GM23248 (cell line): ENCODE data around the gene EN1. TPM values are rescaled to one million over a fixed set of nuclear protein-coding genes. Genes with fewer than 3 reads are reported as not detected.

Experiments used
- DNase-seq: peaks from one replicate; pipeline ENCODE4 v3.0.0-alpha.2; 2015
- H2AFZ ChIP-seq: fragments of 200-600 bp; sonication (generic); 2 replicates; pipeline ENCODE4 v1.6.1; 2016; ENCODE audit warnings: antibody characterized with exemption
- H3F3A ChIP-seq: fragments of 200-600 bp; sonication (generic); 2 replicates; pipeline ENCODE4 v1.6.1; 2016; ENCODE audit warnings: mild to moderate bottlenecking, antibody characterized with exemption, mixed run types; ENCODE audit not compliant: insufficient read depth
- H3K27ac ChIP-seq: fragments of 200-600 bp; sonication (generic); 2 replicates; pipeline ENCODE4 v1.5.1; 2016; ENCODE audit warnings: mild to moderate bottlenecking
- H3K27me3 ChIP-seq: fragments of 200-600 bp; sonication (generic); replicated peaks from 2 replicates; pipeline ENCODE4 v1.6.1; 2016; ENCODE audit warnings: mild to moderate bottlenecking; ENCODE audit not compliant: insufficient read depth
- H3K36me3 ChIP-seq: fragments of 200-600 bp; sonication (generic); 2 replicates; pipeline ENCODE4 v1.6.1; 2016; ENCODE audit warnings: low read depth, mild to moderate bottlenecking
- H3K4me1 ChIP-seq: fragments of 200-600 bp; sonication (generic); 2 replicates; pipeline ENCODE4 v1.6.1; 2016; ENCODE audit warnings: mild to moderate bottlenecking; ENCODE audit not compliant: insufficient read depth
- H3K4me2 ChIP-seq: fragments of 200-600 bp; sonication (generic); one replicate; pipeline ENCODE4 v1.6.1; 2016; ENCODE audit warnings: mild to moderate bottlenecking; ENCODE audit not compliant: unreplicated experiment
- H3K4me3 ChIP-seq: fragments of 200-600 bp; sonication (generic); 2 replicates; pipeline ENCODE4 v1.5.1; 2016; ENCODE audit warnings: mild to moderate bottlenecking
- H3K79me2 ChIP-seq: fragments of 200-600 bp; sonication (generic); 2 replicates; pipeline ENCODE4 v1.6.1; 2016; ENCODE audit warnings: mild to moderate bottlenecking; ENCODE audit not compliant: insufficient read depth
- H3K9ac ChIP-seq: fragments of 200-600 bp; sonication (generic); 2 replicates; pipeline ENCODE4 v1.6.1; 2016; ENCODE audit warnings: mild to moderate bottlenecking
- H3K9me2 ChIP-seq: fragments of 200-600 bp; sonication (generic); 2 replicates; pipeline ENCODE4 v1.6.1; 2016; ENCODE audit warnings: mixed run types, mild to moderate bottlenecking, moderate library complexity; ENCODE audit not compliant: insufficient read depth
- H3K9me3 ChIP-seq: fragments of 200-600 bp; sonication (generic); one replicate; pipeline ENCODE4 v1.6.1; 2017; ENCODE audit warnings: low read depth
- H4K20me1 ChIP-seq: fragments of 200-600 bp; sonication (generic); 2 replicates; pipeline ENCODE4 v1.6.0; 2016; ENCODE audit not compliant: insufficient read depth
- EZH2 ChIP-seq: fragments of 200-600 bp; sonication (generic); IDR thresholded peaks from 2 replicates; pipeline ENCODE4 v1.6.1; 2018; ENCODE audit warnings: antibody characterized with exemption, mild to moderate bottlenecking; ENCODE audit not compliant: insufficient read depth, poor library complexity, severe bottlenecking
- EZH2phosphoT487 ChIP-seq: fragments of 200-600 bp; sonication (generic); IDR thresholded peaks from 2 replicates; pipeline ENCODE4 v1.6.1; 2018; ENCODE audit warnings: antibody characterized with exemption, moderate library complexity, mild to moderate bottlenecking, low read depth; ENCODE audit not compliant: insufficient read depth
- WGBS, 2 experiments: methylation state at CpG; one replicate each; pipeline ENCODE4 v1.1.6; 2015 to 2017; ENCODE audit warnings: low lambda C conversion rate in 2 of 2, low coverage in 1 of 2; ENCODE audit errors: missing lambda C conversion rate in 2 of 2; 5-methylcytosine and 5-hydroxymethylcytosine counted together
- in situ Hi-C: fragments of 300-500 bp; cut with MboI; formaldehyde crosslinking; loops from 2 replicates; pipeline ENCODE4 v1.15.0; 2020
- polyA plus RNA-seq: library from polyadenylated mRNA; unstranded; fragments of >200 nt; fragmentation: Nextera tagmentation; extraction: Ambion mirVana; gene quantifications from 2 replicates; pipeline ENCODE4 v1.2.1, GENCODE V29; 2016
- total RNA-seq: library from RNA; depleted of rRNA; stranded (reverse); fragments of >200 nt; shearing (Covaris generic); gene quantifications from 2 replicates; pipeline ENCODE4 v1.2.3, GENCODE V29; 2014

Gene EN1
- total and polyA plus RNA-seq, 2 experiments from 2014 or later: 4.1 to 9.1 TPM

- H3K79me2 ChIP-seq: no peaks in the 10 kb centered on the region
- H3K9me2 ChIP-seq: no peaks in the 10 kb centered on the region
- no peaks in the 10 kb centered on the region for H3K36me3 ChIP-seq
- no peaks in the 10 kb centered on the region for H3K9me3 ChIP-seq
- H3K4me2 ChIP-seq: peak overlapping the region; percentile 92
- H3K9ac ChIP-seq: peak overlapping the region; percentile 80
- 0 out of 2 replicates have a peak overlapping the region, but pooled peaks have one; percentile 15 for H3K27ac ChIP-seq
- TF ChIP-seq EZH2: no peak
- no peak for TF ChIP-seq EZH2phosphoT487
- WGBS, 2 experiments: 7 to 8% methylated on average over 16 of the region's 16 CpGs
- DNase-seq: peak; percentile 51
- H2AFZ ChIP-seq: peak overlapping the region; percentile 98
- H3F3A ChIP-seq: peaks cover 5% of the 10 kb centered on the region; the same call in 1 of the 2 replicates
- H3K27me3 ChIP-seq: no peaks in the 10 kb centered on the region
- H4K20me1 ChIP-seq: no peaks in the 10 kb centered on the region
- H3K4me1 ChIP-seq: peaks cover 28% of the 10 kb centered on the region
- in situ Hi-C loops: no loop called here
- peak overlapping the region; percentile 74 for H3K4me3 ChIP-seq
Measured at GRCh38 chr2:118808429-118808809, 39.0 kb downstream of the EN1 start.

- no peaks in the 10 kb centered on the region for H3K9me3 ChIP-seq
- peaks cover 28% of the 10 kb centered on the region for H3K4me1 ChIP-seq
- no peaks in the 10 kb centered on the region for H3K9me2 ChIP-seq
- no peaks in the 10 kb centered on the region for H3K79me2 ChIP-seq
- TF ChIP-seq EZH2: no peak
- TF ChIP-seq EZH2phosphoT487: no peak
- H3K4me3 ChIP-seq: peak overlapping the region; percentile 74
- H3K27me3 ChIP-seq: no peaks in the 10 kb centered on the region
- no peak for DNase-seq
- peak overlapping the region; percentile 80 for H3K9ac ChIP-seq
- H3K36me3 ChIP-seq: no peaks in the 10 kb centered on the region
- in situ Hi-C loops: no loop called here
- peak overlapping the region; percentile 92 for H3K4me2 ChIP-seq
- H3F3A ChIP-seq: peaks cover 5% of the 10 kb centered on the region; the same call in 1 of the 2 replicates
- no peaks in the 10 kb centered on the region for H4K20me1 ChIP-seq
- H2AFZ ChIP-seq: peak overlapping the region; percentile 98
- 0 out of 2 replicates have a peak overlapping the region, but pooled peaks have one; percentile 15 for H3K27ac ChIP-seq
- WGBS, 2 experiments: 24 to 32% methylated on average over 12 to 13 of the region's 13 CpGs
Measured at GRCh38 chr2:118807668-118808428, 39.6 kb downstream of the EN1 start.

- H4K20me1 ChIP-seq: no peaks in the 10 kb centered on the region
- WGBS, 2 experiments: 29% methylated on average over 22 to 23 of the region's 23 CpGs
- H3K27ac ChIP-seq: 0 out of 2 replicates have a peak overlapping the region, but pooled peaks have one; percentile 2
- peaks cover 5% of the 10 kb centered on the region; the same call in 1 of the 2 replicates for H3F3A ChIP-seq
- no peak overlapping the region for H3K4me3 ChIP-seq
- H3K4me1 ChIP-seq: peaks cover 28% of the 10 kb centered on the region
- in situ Hi-C loops: no loop called here
- no peaks in the 10 kb centered on the region for H3K79me2 ChIP-seq
- H2AFZ ChIP-seq: peak overlapping the region; percentile 98
- H3K9me2 ChIP-seq: no peaks in the 10 kb centered on the region
- no peak for TF ChIP-seq EZH2
- TF ChIP-seq EZH2phosphoT487: no peak
- H3K36me3 ChIP-seq: no peaks in the 10 kb centered on the region
- peak overlapping the region; percentile 60 for H3K9ac ChIP-seq
- H3K27me3 ChIP-seq: no peaks in the 10 kb centered on the region
- DNase-seq: peak; percentile 50
- no peak overlapping the region for H3K4me2 ChIP-seq
- H3K9me3 ChIP-seq: no peaks in the 10 kb centered on the region
Measured at GRCh38 chr2:118806797-118807667, 40.4 kb downstream of the EN1 start.

GRCh38 chr2:118805064-118805690, 42.3 kb downstream of the EN1 start:
- peak overlapping the region; percentile 65 for H3K27ac ChIP-seq
- H3F3A ChIP-seq: peaks cover 11% of the 10 kb centered on the region; the same call in 1 of the 2 replicates
- no peaks in the 10 kb centered on the region for H4K20me1 ChIP-seq
- WGBS, 2 experiments: 8 to 9% methylated on average over 9 of the region's 9 CpGs
- H3K27me3 ChIP-seq: no peaks in the 10 kb centered on the region
- H3K9me3 ChIP-seq: no peaks in the 10 kb centered on the region
- TF ChIP-seq EZH2phosphoT487 (no peak), EZH2 (no peak)
- DNase-seq: peak; percentile 75
- H3K9ac ChIP-seq: peak overlapping the region; percentile 51
- H3K9me2 ChIP-seq: no peaks in the 10 kb centered on the region
- H3K79me2 ChIP-seq: no peaks in the 10 kb centered on the region
- H3K4me1 ChIP-seq: peaks cover 40% of the 10 kb centered on the region
- peak overlapping the region; percentile 87 for H2AFZ ChIP-seq
- in situ Hi-C loops: no loop called here
- H3K36me3 ChIP-seq: no peaks in the 10 kb centered on the region
- H3K4me3 ChIP-seq: peak overlapping the region; percentile 51
- H3K4me2 ChIP-seq: peak overlapping the region; percentile 72
